Gastrocnemius medialis (tissue), 4 donors: ENCODE measurements around the gene BRMS1.
A peak's percentile ranks its signal among the peaks of the same experiment; 100 is the strongest.

Experiments
- CTCF ChIP-seq, 5 experiments: fragments of 450-650 bp in 3 of 5; fragments of 200-600 bp in 2 of 5; sonication (generic) in 2 of 5; IDR thresholded peaks in 4 of 5; conservative IDR thresholded peaks in 1 of 5; 1 replicate in 4 of 5; 2 replicates in 1 of 5; pipeline ENCODE4 v1.5.1; 2016 to 2019; ENCODE audit warnings: antibody characterized with exemption in 5 of 5, mild to moderate bottlenecking in 3 of 5, moderate library complexity in 3 of 5
- POLR2A ChIP-seq, 2 donors: fragments of 450-650 bp; IDR thresholded peaks; one replicate each; pipeline ENCODE4 v1.6.1; 2017; ENCODE audit warnings: antibody characterized with exemption in 2 of 2, mild to moderate bottlenecking in 2 of 2, moderate library complexity in 2 of 2

DNA sequence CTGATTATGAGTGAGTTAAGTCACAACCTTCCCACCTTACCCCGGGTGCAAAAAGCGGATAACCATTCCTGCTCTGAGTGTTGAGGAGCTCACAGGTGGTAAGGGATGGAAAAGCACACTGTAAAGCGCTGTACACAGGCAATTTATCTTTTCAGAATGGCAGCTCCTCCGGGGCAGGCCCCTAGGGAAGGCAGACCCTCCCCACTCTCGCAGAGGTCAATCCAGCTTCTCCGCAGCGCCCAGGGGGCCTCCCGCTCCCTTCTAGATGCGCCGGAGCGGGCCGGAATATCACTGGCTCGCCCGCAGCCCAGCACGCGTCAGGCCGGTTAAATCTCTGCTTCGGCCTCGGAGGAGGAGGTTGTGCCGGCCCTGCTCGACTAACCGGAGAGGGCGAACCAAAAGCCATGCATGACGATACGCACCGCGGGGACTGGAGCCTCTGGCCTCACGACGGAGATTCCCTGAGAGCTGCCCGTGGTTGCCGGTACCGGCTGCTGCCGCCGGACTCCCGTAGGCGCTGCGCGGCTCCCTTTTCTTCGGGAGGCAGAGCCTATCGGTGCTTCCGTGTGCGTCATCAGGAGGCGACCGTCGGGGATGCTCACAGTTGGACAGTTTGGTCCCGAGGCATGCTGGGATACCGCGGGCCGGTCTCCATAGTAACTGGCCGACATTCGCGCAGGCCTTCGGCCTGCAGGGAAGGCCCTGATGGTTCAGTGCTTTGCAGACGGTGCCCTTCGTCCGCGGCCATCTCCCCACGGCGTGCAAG, at the start of gene BRMS1:
- TF ChIP-seq CTCF (IDR thresholded peaks at IDR 0.05 in 4 of 5, conservative IDR thresholded peaks at IDR 0.05 in 1 of 5) = peak in 4 of 5 experiments; percentile 35 to 57 (median 48)
- TF ChIP-seq POLR2A (IDR thresholded peaks at IDR 0.05) = peak; percentile 92 to 96
